ENCODE measurements around the gene GPRC5A. TPM values are rescaled to one million over a fixed set of nuclear protein-coding genes. Genes with fewer than 3 reads are reported as not detected.

The GPRC5A gene
- total RNA-seq, 1 experiment from 2014 or later = 468 TPM

DNA sequence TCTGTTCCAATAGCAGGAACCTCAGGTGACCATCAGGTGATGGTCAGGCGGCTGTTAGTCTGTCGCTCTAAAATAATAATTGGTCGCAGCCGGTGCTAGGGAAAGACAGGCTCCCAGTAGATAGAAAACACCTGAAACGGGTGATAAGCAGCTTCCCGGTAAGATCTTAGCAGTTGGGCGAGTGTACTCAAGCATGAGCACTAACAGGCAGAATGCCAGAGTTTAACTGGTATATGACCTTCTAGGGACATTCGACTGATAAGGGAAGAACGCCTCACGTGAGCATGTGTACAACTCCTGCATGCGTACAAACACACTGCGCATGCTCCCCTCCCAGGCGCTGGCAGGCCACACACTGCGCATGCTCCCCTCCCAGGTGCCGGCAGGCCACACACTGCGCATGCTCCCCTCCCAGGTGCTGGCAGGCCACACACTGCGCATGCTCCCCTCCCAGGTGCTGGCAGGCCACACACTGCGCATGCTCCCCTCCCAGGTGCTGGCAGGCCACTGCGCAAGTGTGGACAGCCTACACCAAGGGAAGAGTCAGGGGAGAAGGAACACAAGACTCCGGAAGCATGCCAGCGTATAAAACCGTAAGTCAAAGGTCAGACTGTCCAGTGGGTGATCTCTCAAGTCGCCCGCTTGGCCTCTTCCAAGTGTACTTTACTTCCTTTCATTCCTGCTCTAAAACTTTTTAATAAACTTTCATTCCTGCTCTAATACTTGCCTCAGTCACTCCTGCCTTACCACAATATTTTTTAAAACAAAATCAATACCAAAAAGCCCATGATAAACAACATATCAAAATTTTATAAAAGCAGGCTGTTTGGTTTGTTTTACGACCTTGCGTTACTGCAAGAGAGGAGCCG, 36.1 kb downstream of the GPRC5A start:
- intact Hi-C loops (cut with micrococcal nuclease; ENCODE audit: unreplicated experiment) = no loop called here
- CTCF ChIA-PET = no interaction called here
- H3K4me3 ChIP-seq = peak overlapping the region; percentile 48

DNA sequence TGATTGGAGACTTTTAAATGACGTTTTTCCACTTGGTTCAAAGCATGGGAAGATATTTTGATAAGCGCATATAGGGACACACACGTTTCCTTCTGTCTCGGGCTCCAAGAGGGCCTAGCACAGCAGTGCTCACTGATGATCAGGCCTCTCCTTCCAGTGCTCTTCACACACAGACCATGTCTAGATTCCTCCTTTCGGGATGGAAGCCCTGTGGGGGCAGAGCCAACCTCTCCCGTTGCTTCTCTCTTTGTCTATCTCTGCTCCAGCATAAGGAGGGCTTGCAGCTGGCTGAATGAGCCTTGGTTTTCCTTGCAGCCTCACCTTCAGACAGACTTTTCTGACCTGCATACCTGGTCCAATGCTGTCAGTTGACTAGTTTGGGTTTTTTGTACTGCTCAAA, 38.3 kb downstream of the GPRC5A start:
- no peak for DNase-seq
- Histone ChIP-seq H3K4me1 (replicated peaks; ENCODE audit: insufficient read depth) (no peaks in the 10 kb centered on the region), H3K36me3 (ENCODE audit: low read depth) (no peaks in the 10 kb centered on the region), H3F3A (ENCODE audit: insufficient read depth, low read depth) (no peaks in the 10 kb centered on the region; the same call in 1 of the 2 replicates), H3K4me2 (no peak overlapping the region), H4K20me1 (ENCODE audit: insufficient read depth) (no peaks in the 10 kb centered on the region), H3K79me2 (ENCODE audit: low read depth) (0 out of 2 replicates have a peak, but pooled peaks cover 10% of the 10 kb centered on the region), H2AFZ (no peak overlapping the region), H3K27me3 (ENCODE audit: insufficient read depth, low read depth) (no peaks in the 10 kb centered on the region), H3K4me3 (no peak overlapping the region), H3K27ac (no peak overlapping the region), H3K9me3 (ENCODE audit: insufficient read depth, low read depth) (no peaks in the 10 kb centered on the region), H3K9me2 (ENCODE audit: insufficient read depth) (no peaks in the 10 kb centered on the region)
- TF ChIP-seq, protein P1, sequence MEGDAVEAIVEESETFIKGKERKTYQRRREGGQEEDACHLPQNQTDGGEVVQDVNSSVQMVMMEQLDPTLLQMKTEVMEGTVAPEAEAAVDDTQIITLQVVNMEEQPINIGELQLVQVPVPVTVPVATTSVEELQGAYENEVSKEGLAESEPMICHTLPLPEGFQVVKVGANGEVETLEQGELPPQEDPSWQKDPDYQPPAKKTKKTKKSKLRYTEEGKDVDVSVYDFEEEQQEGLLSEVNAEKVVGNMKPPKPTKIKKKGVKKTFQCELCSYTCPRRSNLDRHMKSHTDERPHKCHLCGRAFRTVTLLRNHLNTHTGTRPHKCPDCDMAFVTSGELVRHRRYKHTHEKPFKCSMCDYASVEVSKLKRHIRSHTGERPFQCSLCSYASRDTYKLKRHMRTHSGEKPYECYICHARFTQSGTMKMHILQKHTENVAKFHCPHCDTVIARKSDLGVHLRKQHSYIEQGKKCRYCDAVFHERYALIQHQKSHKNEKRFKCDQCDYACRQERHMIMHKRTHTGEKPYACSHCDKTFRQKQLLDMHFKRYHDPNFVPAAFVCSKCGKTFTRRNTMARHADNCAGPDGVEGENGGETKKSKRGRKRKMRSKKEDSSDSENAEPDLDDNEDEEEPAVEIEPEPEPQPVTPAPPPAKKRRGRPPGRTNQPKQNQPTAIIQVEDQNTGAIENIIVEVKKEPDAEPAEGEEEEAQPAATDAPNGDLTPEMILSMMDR (conservative IDR thresholded peaks at IDR 0.05) = no peak
- TF ChIP-seq EZH2 (IDR thresholded peaks at IDR 0.05; ENCODE audit: low read depth) = no peak
- ChIA-PET POLR2A (ENCODE audit: unreplicated experiment) (no interaction called here), CTCF (no interaction called here)
- no TSS peak for BruUV-seq (replicated peaks)
- intact Hi-C loops (cut with micrococcal nuclease; ENCODE audit: unreplicated experiment) = no loop called here

More for the DNA sequence above, 36.1 kb downstream of the GPRC5A start:
- H4K20me1 ChIP-seq (ENCODE audit: insufficient read depth) = no peaks in the 10 kb centered on the region
- no peaks in the 10 kb centered on the region for H3K9me2 ChIP-seq (ENCODE audit: insufficient read depth)
- peak overlapping the region; percentile 32 for H3K27ac ChIP-seq
- H3K79me2 ChIP-seq (ENCODE audit: low read depth) = 0 out of 2 replicates have a peak, but pooled peaks cover 10% of the 10 kb centered on the region
- peak overlapping the region; percentile 62 for H3K4me2 ChIP-seq
- H3K9me3 ChIP-seq (ENCODE audit: insufficient read depth, low read depth) = no peaks in the 10 kb centered on the region
- no peaks in the 10 kb centered on the region for H3K27me3 ChIP-seq (ENCODE audit: insufficient read depth, low read depth)
- POLR2A ChIA-PET (ENCODE audit: unreplicated experiment) = no interaction called here
- H3F3A ChIP-seq (ENCODE audit: insufficient read depth, low read depth) = no peaks in the 10 kb centered on the region; the same call in 1 of the 2 replicates
- H2AFZ ChIP-seq = 0 out of 2 replicates have a peak overlapping the region, but pooled peaks have one; percentile 64
- TF ChIP-seq, protein P1 (conservative IDR thresholded peaks at IDR 0.05) = no peak
- no peak for TF ChIP-seq EZH2 (IDR thresholded peaks at IDR 0.05; ENCODE audit: low read depth)
- H3K36me3 ChIP-seq (ENCODE audit: low read depth) = no peaks in the 10 kb centered on the region
- no peaks in the 10 kb centered on the region for H3K4me1 ChIP-seq (replicated peaks; ENCODE audit: insufficient read depth)
- BruUV-seq (replicated peaks) = no TSS peak
- DNase-seq = peak; percentile 55 to 94

DNA sequence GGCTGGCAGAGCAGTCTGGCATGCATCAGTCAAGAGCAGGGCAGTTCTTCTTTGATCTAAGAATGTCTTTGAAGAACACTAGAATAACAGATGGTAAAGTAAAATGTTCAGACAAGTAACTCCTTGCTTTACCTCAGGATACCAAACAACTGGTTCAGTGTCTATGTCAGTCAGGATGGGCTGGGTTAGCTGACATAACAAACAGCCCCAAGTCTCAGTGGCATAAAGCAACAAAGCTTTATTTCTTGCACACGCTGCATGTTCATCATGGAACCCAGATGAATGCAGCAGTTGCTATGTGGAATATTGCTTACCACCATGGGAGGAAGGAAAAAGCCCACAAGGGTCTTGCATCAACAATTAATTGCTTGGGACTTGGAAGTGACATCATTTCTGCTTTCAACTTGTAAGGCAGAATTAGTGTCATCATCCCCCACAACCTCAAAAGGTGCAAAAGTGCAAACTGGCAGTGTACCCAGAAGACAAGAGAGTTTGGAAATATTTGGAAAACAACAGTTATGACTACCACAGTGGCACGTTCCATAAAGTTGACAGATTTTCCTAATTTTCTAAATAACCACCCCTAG, 39.4 kb downstream of the GPRC5A start:
- CTCF ChIA-PET = no interaction called here
- no peak for DNase-seq
- intact Hi-C loops (cut with micrococcal nuclease; ENCODE audit: unreplicated experiment) = no loop called here
- Histone ChIP-seq H4K20me1 (ENCODE audit: insufficient read depth) (no peaks in the 10 kb centered on the region), H3K4me1 (replicated peaks; ENCODE audit: insufficient read depth) (no peaks in the 10 kb centered on the region), H3K79me2 (ENCODE audit: low read depth) (0 out of 2 replicates have a peak, but pooled peaks cover 10% of the 10 kb centered on the region), H3K36me3 (ENCODE audit: low read depth) (no peaks in the 10 kb centered on the region), H3K9me2 (ENCODE audit: insufficient read depth) (no peaks in the 10 kb centered on the region), H3F3A (ENCODE audit: insufficient read depth, low read depth) (no peaks in the 10 kb centered on the region; the same call in 1 of the 2 replicates), H3K9me3 (ENCODE audit: insufficient read depth, low read depth) (no peaks in the 10 kb centered on the region), H2AFZ (no peak overlapping the region), H3K27ac (no peak overlapping the region), H3K27me3 (ENCODE audit: insufficient read depth, low read depth) (no peaks in the 10 kb centered on the region), H3K4me3 (no peak overlapping the region), H3K4me2 (no peak overlapping the region)
- BruUV-seq (replicated peaks) = no TSS peak
- POLR2A ChIA-PET (ENCODE audit: unreplicated experiment) = no interaction called here
- no peak for TF ChIP-seq EZH2 (IDR thresholded peaks at IDR 0.05; ENCODE audit: low read depth)
- TF ChIP-seq, protein P1 (conservative IDR thresholded peaks at IDR 0.05) = no peak
